Fibroblast of lung (primary cell): ENCODE results near the gene TPM4. TPM values are rescaled to one million over a fixed set of nuclear protein-coding genes. Genes with fewer than 3 reads are reported as not detected.
A peak's percentile ranks its signal among the peaks of the same experiment; 100 is the strongest.

Source experiments
- DNase-seq, 2 donors: peaks; one replicate each; pipeline versions ENCODE4 v3.0.0 to v3.0.0-alpha.2; 2010; ENCODE audit warnings: low read depth in 2 of 2
- H2AFZ ChIP-seq: 2 replicates; pipeline ENCODE4 v1.5.1; 2012; ENCODE audit warnings: low read length, control low read depth, inconsistent platforms
- H3K27ac ChIP-seq: 2 replicates; pipeline ENCODE4 v1.5.1; 2011; ENCODE audit warnings: low read length, control low read depth; ENCODE audit not compliant: insufficient read depth
- H3K27me3 ChIP-seq: 2 replicates; pipeline ENCODE4 v1.5.1; 2011; ENCODE audit warnings: mild to moderate bottlenecking, low read length; ENCODE audit not compliant: control insufficient read depth, insufficient read depth
- H3K36me3 ChIP-seq: 2 replicates; pipeline ENCODE4 v1.5.1; 2011; ENCODE audit warnings: low read length; ENCODE audit not compliant: control insufficient read depth, insufficient read depth
- H3K4me1 ChIP-seq: 2 replicates; pipeline ENCODE4 v1.5.1; 2011; ENCODE audit warnings: low read length; ENCODE audit not compliant: control insufficient read depth, insufficient read depth; ENCODE audit errors: extremely low read depth
- H3K4me2 ChIP-seq: 2 replicates; pipeline ENCODE4 v1.5.1; 2011; ENCODE audit warnings: low read length, control low read depth; ENCODE audit not compliant: insufficient read depth; ENCODE audit errors: extremely low read depth
- H3K4me3 ChIP-seq, 4 experiments: fragments of 200-600 bp in 1 of 4; sonication (generic) in 1 of 4; replicated peaks in 1 of 4; 2 replicates each; pipeline ENCODE4 v1.5.1; 2011 to 2016; ENCODE audit warnings: low read length in 4 of 4, low read depth in 3 of 4, mild to moderate bottlenecking in 3 of 4, control low read depth in 2 of 4, inconsistent platforms in 1 of 4, mixed read lengths in 1 of 4; ENCODE audit not compliant: insufficient read depth in 1 of 4; ENCODE audit errors: control extremely low read depth in 1 of 4
- H3K79me2 ChIP-seq: 2 replicates; pipeline ENCODE4 v1.5.1; 2012; ENCODE audit warnings: mild to moderate bottlenecking, low read length, inconsistent platforms; ENCODE audit not compliant: control insufficient read depth, insufficient read depth
- H3K9ac ChIP-seq: 2 replicates; pipeline ENCODE4 v1.5.1; 2011; ENCODE audit warnings: mild to moderate bottlenecking, low read length, control low read depth; ENCODE audit not compliant: insufficient read depth
- H3K9me3 ChIP-seq: 2 replicates; pipeline ENCODE4 v1.5.1; 2012; ENCODE audit warnings: low read depth, low read length; ENCODE audit not compliant: control insufficient read depth, insufficient read depth
- H4K20me1 ChIP-seq: 2 replicates; pipeline ENCODE4 v1.5.1; 2011; ENCODE audit warnings: low read length; ENCODE audit not compliant: control insufficient read depth, insufficient read depth; ENCODE audit errors: extremely low read depth
- CTCF ChIP-seq, 2 donors: IDR thresholded peaks in 1 of 2; conservative IDR thresholded peaks in 1 of 2; 1 replicate in 1 of 2; 2 replicates in 1 of 2; pipeline ENCODE4 v1.5.1; 2011 to 2012; ENCODE audit warnings: low read length in 2 of 2, control low read depth in 1 of 2, inconsistent platforms in 1 of 2, low read depth in 1 of 2, mild to moderate bottlenecking in 1 of 2
- EZH2 ChIP-seq: IDR thresholded peaks from 2 replicates; pipeline ENCODE4 v1.5.1; 2012; ENCODE audit warnings: low read length, control low read depth, mild to moderate bottlenecking; ENCODE audit errors: missing control alignments
- polyA plus RNA-seq, 2 donors: library from polyadenylated mRNA; depleted of rRNA in 1 of 2; stranded (reverse) in 1 of 2; unstranded in 1 of 2; fragments of >200 nt; gene quantifications; 2 replicates each; pipeline ENCODE4 v1.2.1, GENCODE V29; 2011 to 2012; ENCODE audit warnings: missing spikeins in 1 of 2
- total RNA-seq: library from RNA; depleted of rRNA; stranded (reverse); fragments of >200 nt; gene quantifications from 2 replicates; pipeline ENCODE4 v1.2.1, GENCODE V29; 2014

The TPM4 gene
- total and polyA plus RNA-seq, 2 donors (not counting 1 experiment from before 2014, with no cell fraction given), result 822 to 2,577 TPM

GRCh38 chr19:16069813-16070365 is 6.4 kb upstream of the TPM4 start:
- Histone ChIP-seq H2AFZ (no peak overlapping the region), H3K27me3 (no peaks in the 10 kb centered on the region), H4K20me1 (no peaks in the 10 kb centered on the region), H3K9ac (no peak overlapping the region), H3K9me3 (no peaks in the 10 kb centered on the region), H3K4me3 (peak overlapping the region; percentile 41 to 78 (median 72)), H3K36me3 (peaks cover 2% of the 10 kb centered on the region), H3K79me2 (peaks cover 30% of the 10 kb centered on the region), H3K27ac (no peak overlapping the region), H3K4me2 (peak overlapping the region; percentile 95), H3K4me1 (peaks cover 12% of the 10 kb centered on the region)
- TF ChIP-seq CTCF (conservative IDR thresholded peaks at IDR 0.05 in 1 of 2, IDR thresholded peaks at IDR 0.05 in 1 of 2; ENCODE audit: low read depth in 1 of 2, low read length in 2 of 2) (no peak), EZH2 (no peak)
- no peak for DNase-seq

- H3K4me2 ChIP-seq, result peak overlapping the region; percentile 95
- H3K4me3 ChIP-seq, result peak overlapping the region in 2 of 4 experiments; percentile 77 to 78
- no peak overlapping the region for H3K9ac ChIP-seq
- H3K36me3 ChIP-seq, result peaks cover 2% of the 10 kb centered on the region
- peaks cover 7% of the 10 kb centered on the region for H3K4me1 ChIP-seq
- H2AFZ ChIP-seq, result no peak overlapping the region
- TF ChIP-seq EZH2 (no peak), CTCF (conservative IDR thresholded peaks at IDR 0.05 in 1 of 2, IDR thresholded peaks at IDR 0.05 in 1 of 2; ENCODE audit: low read depth in 1 of 2, low read length in 2 of 2) (no peak)
- no peaks in the 10 kb centered on the region for H3K27me3 ChIP-seq
- H3K79me2 ChIP-seq, result peaks cover 32% of the 10 kb centered on the region
- no peaks in the 10 kb centered on the region for H4K20me1 ChIP-seq
- no peak overlapping the region for H3K27ac ChIP-seq
- DNase-seq, result no peak
- no peaks in the 10 kb centered on the region for H3K9me3 ChIP-seq
These were observed 5.8 kb upstream of the TPM4 start for GRCh38 chr19:16070366-16070990.

GRCh38 chr19:16071072-16071691 is 5.1 kb upstream of the TPM4 start:
- H3K9ac ChIP-seq, result no peak overlapping the region
- H3K4me1 ChIP-seq, result peaks cover 4% of the 10 kb centered on the region
- H3K27me3 ChIP-seq, result no peaks in the 10 kb centered on the region
- H3K79me2 ChIP-seq, result peaks cover 36% of the 10 kb centered on the region
- no peak overlapping the region for H3K4me3 ChIP-seq
- H3K36me3 ChIP-seq, result peaks cover 2% of the 10 kb centered on the region
- no peak for DNase-seq
- no peak overlapping the region for H2AFZ ChIP-seq
- no peaks in the 10 kb centered on the region for H4K20me1 ChIP-seq
- H3K4me2 ChIP-seq, result no peak overlapping the region
- no peak overlapping the region for H3K27ac ChIP-seq
- H3K9me3 ChIP-seq, result no peaks in the 10 kb centered on the region
- TF ChIP-seq CTCF (conservative IDR thresholded peaks at IDR 0.05 in 1 of 2, IDR thresholded peaks at IDR 0.05 in 1 of 2; ENCODE audit: low read depth in 1 of 2, low read length in 2 of 2) (no peak), EZH2 (no peak)
